NCI-H1092 treated with DMSO at 0.1 percent for 48 hours (cell line): ENCODE measurements around the gene DPYSL4.

Source experiments
- DNase-seq: peaks from one replicate; lab custom pipeline; 2025; lab: John Stamatoyannopoulos, UW

Gene DPYSL4

DNA sequence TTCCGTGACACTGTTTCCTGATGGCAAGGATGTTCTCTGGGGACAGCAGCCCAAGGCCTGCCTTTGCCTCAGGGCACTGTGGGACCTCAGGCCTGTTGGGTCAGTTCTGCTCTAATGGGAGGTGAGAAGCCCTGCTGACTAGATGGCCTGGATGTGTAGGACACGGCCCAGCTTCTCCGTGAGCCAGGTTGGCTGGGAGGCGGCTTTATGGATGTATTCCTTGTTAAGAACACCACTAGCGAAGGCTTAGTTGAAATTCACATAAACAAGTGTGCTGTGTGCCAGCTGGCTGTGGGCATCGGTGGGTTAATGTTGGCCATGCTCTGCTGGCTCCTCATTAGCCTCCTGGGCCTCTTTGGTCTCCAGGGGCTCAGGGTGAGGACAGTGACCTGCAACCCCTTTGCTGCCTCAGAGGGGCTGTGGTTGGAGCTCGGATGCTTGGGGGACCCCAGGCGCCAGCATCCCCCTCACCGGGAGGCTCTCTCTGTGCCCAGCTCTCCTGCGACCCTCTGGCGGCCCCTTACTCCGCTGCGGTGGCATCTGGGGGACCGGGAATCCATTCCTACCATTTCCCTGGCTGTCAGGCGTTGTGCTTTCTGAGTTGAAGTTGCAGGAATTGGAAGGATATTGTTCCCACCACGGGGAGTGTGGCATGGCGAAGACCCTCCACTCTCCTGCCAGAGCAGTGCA lies 22.8 kb upstream of the DPYSL4 start:
- no peak for DNase-seq

GRCh38 chr10:132164761-132165278 lies 21.9 kb upstream of the DPYSL4 start:
- DNase-seq = no peak

GRCh38 chr10:132165416-132165980 lies 21.2 kb upstream of the DPYSL4 start:
- no peak for DNase-seq

GRCh38 chr10:132166216-132166950 lies 20.4 kb upstream of the DPYSL4 start:
- no peak for DNase-seq

DNA sequence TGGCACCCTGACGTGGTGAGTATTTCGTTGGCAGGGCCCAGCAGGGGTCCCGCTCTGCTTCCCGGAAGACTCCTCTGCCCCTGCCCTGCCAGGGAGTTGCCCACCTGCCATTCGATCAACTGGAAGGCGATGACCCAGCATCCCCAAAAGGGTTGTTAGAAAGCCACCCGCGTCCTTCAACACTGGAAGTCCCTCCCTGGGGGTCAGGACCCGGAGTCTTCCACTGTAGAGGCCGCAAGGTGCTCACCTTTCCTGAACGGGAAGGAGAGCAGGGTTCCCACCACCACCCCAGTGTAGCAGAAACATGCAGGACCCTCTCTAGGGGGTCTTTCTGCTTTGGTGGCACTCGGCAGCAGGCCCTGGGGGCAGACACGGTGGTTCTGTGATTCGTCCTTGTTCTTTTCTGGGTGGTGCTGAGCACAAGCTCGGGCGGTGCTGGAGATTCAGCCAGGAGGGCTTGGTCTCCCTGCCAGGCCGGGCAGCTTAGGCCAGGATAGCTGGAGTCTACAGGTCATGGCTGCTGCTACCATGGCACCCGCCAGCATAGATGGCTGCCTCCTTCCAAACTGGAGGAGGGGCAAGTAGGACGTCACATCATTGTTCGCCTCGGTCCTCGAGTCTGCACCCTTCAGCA lies 19.6 kb upstream of the DPYSL4 start:
- no peak for DNase-seq

DNA sequence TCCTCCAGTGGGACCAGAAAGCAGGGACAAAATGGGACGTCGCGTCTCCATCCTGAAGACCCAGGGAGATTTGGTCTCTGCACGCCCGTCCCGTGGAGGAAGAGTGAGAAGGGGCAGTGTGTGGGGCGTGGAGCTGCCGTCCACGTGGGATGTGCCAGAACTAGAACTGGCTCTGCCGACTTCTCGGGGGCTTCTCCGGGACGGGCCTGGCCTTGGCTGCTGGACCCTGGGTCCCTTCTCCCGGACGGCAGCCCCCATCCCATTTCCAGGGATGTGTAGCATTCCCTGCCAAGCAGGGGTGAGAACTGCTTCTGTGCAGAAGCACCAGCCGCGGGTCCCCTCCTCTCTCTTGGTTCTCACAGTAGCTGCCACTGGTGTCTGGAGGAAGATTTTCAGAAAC lies 18.8 kb upstream of the DPYSL4 start:
- DNase-seq = no peak

DNA sequence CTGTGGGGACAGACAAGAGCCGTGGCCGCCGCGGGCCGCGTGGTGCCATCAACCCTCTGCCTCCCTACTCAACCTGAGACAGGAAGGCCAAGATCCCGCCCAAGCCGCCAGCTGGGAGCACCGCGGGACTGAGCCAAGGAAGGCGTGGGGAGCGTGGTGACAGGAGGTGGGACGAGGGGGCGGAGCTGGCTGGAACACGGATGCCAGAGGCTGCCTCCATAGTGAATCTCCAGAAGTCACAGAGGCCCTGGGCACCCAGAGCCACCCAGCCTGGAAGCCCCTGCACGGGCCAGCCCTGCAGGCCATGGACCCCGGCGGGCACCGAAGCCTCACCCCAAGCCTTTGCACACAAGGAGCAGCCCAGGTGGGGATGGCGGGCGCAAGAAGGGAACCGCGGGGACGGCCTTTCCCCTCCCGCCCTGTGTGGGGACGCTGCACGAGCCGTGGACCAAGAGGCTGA lies 18.1 kb upstream of the DPYSL4 start:
- DNase-seq = no peak

DNA sequence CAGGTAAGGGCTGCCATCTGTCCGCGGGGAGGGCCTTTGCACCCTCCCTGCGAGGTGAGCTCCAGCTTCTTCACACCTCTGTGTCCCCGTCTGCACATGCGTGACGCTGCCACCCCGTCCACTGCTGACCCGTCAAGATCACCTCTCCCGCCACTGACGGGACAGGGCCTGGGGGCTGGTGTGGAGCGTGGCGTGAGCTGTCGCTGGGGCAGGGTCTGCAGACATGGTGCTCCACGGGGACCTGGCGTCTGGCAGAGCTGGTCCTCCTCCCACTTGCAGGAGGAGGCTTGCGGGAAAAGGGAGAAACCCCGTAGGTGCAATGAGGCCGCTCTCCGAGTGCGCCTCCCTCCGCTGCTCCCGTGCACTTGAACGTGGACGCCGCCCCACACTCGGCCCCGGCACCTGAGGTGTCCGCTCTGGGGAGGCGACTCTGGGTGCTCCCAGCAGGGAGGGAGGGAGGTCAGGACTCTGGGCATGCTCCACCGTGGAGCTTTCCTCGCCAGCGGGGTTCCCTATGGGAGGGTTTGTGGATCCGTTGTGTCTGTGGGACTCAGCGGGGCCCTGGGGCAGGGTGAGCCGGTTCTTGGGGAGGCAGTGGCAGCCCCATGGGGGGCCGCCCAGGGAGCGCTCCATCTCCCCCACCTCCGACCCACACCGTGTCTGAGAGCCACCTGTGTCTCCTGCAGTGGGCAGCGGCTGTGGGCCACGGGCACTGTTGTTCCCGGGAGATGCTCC lies 17.6 kb upstream of the DPYSL4 start:
- no peak for DNase-seq

DNA sequence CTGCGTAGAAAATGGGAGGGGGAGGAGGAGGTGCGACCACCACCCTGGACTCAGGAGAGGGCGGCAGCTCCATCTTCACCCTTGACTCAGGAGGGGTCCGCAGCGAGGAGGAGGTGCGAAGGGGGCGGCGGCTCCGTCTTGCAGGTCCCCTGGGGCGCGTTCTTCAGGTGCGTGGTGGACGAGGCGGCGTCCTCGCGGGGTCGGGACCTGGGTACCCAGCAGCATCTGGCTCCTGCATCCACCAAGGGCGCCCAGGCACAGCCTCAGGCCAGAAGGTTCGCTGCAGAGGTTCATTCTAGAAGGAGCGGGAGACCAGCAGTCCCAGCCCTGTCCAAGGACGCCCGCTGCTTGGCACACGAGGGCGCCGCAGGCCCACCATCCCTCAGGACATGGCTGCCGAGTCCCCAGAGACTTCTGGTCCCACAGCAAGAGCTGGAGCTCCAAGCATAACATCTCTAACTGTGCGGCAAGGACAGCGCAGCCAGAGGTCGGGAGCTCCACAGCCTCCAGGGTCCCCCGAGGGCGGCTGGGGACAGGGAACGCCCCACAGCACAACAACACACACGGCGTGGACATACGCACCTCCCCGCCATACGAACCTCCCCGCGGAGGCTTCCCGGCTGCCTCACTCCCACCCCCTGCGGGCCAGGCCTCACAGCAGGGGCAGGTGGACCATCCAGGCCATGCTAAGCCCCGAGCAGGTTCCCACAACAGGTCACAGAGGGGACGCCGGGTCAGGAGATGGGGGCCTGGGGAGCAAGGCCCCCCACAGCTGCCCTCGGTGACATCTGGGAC lies 16.8 kb upstream of the DPYSL4 start:
- no peak for DNase-seq

DNA sequence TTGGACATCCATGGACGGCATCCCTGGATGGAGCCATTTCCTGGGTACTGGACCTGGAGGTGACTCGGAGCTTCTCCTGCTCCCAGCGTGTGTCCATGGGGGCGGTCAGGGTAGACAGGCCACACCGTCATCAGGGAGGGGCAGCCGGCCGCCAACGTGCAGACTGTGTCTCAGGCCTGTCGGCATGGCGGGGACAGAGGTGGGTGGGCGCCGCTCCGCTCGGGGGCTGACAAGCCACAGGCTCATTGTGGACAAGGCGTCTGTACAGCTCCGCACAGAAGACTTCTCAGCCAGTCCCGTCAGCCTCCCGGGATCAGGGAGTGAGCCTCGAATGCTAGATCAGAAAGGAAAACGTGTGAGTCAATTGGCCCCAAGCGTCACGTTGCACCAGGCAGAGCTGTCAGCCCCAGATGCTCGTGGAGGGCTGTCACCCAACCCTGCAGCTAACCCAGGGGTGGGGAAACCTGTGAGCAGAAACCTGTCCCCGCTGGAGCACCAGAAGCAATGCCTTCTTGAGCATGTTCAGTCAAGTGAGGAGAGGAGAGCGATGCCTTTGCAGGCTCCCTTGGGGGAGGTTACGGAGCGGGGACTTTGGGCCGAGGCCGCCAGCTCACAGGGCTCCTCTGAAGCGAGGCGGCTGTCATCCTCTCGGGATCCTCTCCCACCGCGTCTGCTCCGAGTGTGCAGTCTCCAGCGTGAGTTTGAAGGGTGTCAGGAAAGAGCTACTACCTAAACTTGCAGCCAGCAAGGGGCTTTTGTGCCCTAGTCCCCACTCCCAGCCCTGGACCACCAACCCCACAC lies 16.0 kb upstream of the DPYSL4 start:
- DNase-seq = no peak

DNA sequence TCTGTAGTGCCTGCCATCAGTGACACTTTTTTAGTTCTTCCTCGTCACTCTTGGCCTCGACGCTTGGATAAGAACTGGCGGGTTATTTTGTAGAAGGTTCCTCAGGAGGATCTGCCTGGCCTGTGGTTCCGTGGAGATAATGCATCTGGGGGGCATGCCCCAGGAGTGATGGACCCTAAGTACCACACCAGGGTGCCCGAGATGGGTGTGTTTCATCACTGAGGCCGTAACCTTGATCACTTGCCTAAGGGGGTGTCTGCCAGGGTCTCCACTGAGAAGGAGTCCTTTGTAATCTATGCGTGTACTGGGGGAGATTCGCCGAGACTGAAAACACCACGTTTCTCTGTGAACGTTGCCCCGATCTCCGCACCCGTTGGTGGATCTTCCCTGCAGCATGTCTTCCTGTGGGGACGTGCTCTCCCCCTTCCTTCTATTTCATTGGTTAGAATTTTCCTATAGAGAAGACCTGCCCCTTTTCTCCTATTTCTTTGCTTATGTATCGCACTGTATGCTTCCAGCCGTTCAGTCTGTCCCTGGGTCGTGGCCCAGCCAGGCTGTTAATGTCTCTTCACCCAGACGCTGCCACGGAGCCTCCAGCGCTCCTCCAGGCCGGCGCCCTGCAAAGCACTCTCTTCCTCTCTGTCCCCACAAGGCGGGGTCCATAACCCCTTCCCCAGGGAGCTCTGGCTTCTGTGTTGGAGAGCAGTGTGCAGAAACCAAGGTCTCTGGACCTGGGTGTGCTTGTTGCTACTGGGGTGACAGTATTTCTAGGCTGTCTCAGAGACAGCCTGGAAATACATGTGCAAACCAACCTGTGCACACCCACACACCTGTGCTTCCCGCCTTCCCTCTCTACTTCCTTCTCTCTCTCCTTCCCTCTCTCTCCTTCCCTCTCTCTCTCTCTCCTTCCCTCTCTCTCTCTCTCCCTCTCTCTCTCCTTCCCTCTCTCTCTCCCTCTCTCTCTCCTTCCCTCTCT lies 14.4 kb upstream of the DPYSL4 start:
- no peak for DNase-seq

GRCh38 chr10:132173185-132173584 lies 13.6 kb upstream of the DPYSL4 start:
- DNase-seq = no peak

DNA sequence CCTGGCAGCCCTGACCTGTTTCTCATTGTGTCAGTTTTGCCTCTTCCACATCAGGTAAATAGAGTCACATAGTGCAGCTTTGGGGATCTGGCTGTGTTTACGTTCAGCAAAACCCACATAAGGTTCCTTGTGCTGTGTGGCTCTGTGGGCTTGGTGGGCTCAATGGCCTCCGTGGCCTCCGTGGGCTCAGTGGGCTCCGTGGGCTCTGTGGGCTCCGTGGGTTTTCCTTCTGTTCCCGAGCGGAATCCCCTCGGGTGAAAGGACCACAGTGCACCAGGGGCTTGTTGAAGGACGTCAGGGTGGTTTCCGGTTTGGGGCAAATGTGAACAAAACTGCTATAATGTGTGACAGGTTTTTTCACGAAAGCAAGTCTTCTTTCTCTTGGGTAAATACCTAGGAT lies 12.5 kb upstream of the DPYSL4 start:
- no peak for DNase-seq

DNA sequence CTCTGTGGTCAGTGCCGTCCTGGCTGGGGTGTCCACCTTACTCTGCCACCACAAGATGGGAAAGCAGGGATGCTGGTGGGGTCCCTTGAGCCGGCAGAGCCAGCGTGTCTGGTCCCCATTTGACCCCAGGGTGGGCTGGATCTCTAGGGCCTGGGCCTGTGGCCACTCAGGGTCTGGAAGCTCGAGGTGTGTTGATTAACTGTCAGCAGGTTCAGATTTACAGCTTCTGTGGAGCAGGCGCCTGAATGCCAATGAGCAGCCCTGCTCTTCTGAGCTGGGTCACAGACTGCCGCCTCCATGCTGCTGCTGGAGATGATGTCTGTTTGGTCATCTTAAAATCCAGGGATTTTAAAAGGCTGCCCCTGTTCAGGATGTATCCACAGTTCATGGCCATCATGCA lies 11.3 kb upstream of the DPYSL4 start:
- DNase-seq = no peak

DNA sequence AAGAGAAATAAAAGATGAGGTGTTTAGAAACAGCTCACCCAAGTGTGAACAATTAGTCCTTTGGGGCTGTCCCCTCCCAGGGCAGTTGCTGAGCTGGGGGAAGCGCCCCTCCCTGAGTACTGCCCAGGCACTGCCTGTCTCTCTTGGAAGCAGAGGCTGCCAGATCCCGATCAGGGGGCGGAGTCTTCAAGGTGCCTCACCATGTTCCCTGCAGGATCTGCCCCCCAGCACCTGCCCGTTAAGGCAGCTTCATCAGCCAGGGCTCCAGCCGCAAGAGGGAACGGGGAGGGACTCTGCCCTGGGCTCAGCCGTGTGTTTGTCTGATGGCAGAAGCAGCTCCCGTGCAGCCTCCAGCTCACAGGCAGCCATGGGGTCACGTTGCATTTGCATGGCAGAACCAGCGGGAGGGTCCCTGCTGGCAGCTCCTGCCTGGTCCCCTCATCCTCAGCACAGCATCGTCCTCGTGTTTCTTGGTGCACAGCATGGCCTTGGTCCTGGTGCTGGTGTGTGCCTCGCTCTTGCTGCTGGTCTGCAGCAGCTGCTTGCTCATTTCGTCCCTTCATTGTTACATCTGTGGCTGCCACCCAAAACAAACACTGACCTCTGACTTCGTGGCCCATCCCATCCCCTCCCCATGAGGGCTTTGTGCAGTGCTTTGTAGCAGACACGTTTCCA lies 10.7 kb upstream of the DPYSL4 start:
- peak; percentile 24 for DNase-seq

GRCh38 chr10:132176623-132177500 lies 9.9 kb upstream of the DPYSL4 start:
- no peak for DNase-seq

DNA sequence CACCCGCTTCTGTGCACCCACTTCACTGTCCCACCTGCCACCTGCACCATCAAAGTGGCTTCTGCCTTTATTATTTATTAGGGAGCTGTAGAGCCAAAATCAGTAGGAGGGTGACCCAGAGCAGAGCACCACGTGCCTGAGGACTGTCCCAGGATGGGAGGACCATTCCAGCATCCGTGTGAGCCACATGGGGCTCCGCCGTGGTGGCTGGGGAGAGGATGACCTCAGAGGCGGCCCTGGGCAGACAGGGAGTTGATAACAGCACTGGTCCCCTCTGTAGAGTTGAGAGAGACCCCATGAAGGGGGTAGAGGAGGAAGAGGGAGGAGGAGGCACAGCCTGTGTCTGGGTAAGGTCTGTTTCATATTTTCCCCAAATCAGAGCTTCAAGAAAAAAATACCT lies 8.7 kb upstream of the DPYSL4 start:
- DNase-seq = no peak
